GM12878 (cell line): ENCODE measurements around the gene NDUFV1. TPM values are rescaled to one million over a fixed set of nuclear protein-coding genes. Genes with fewer than 3 reads are reported as not detected.

Experiments
- ATAC-seq: fragments of 200-7000 bp; cut with Tn5 transposase; 3 replicates; pipeline ENCODE4 v1.9.1; 2020; ENCODE audit warnings: mild to moderate bottlenecking, moderate library complexity
- BruUV-seq: library from RNA; stranded (reverse); fragments of 400-500 nt; replicated peaks from 2 replicates; lab custom pipeline; 2021; lab: Mats Ljungman, UMichigan
- CTCF ChIA-PET: fragments of 300-600 bp; sonication (Branson Sonifier 250); formaldehyde crosslinking; extraction: SDS; loops from one replicate; lab custom pipeline; 2021; ENCODE audit warnings: inconsistent platforms; lab: Yijun Ruan, JAX
- POLR2A ChIA-PET: fragments of 350-600 bp; formaldehyde crosslinking; extraction: SDS; loops from one replicate; lab custom pipeline; 2021; ENCODE audit warnings: inconsistent platforms; lab: Charles Lee
- RAD21 ChIA-PET: fragments of 300-600 bp; sonication (Branson Sonifier 250); formaldehyde crosslinking; loops from one replicate; lab custom pipeline; 2023; ENCODE audit warnings: antibody characterized with exemption; ENCODE audit not compliant: unreplicated experiment; lab: Charles Lee
- SMC1A ChIA-PET: fragments of 300-600 bp; sonication (Branson Sonifier 250); formaldehyde crosslinking; loops from one replicate; lab custom pipeline; 2023; ENCODE audit not compliant: unreplicated experiment, uncharacterized antibody; lab: Charles Lee
- DNase-seq: peaks from one replicate; pipeline ENCODE4 v3.0.0-alpha.2; 2011; ENCODE audit warnings: low read depth, low spot score
- FAIRE-seq: peaks from 3 replicates; lab custom pipeline; 2011; peaks lifted over from hg19 to GRCh38; lab: Jason Lieb, UNC
- H2AFZ ChIP-seq: 2 replicates; pipeline ENCODE4 v1.6.0; 2011; ENCODE audit warnings: low read depth, low read length, control low read depth; ENCODE audit not compliant: control insufficient read depth
- H3K27ac ChIP-seq: 2 replicates; pipeline ENCODE4 v1.5.1; 2011; ENCODE audit warnings: control low read depth; ENCODE audit not compliant: control insufficient read depth, insufficient read depth
- H3K27me3 ChIP-seq, 2 experiments: replicated peaks in 1 of 2; 2 replicates each; pipeline versions ENCODE4 v1.6.0 to v1.6.1; 2011; ENCODE audit warnings: low read length in 1 of 2; ENCODE audit not compliant: control insufficient read depth in 2 of 2, insufficient read depth in 2 of 2
- H3K36me3 ChIP-seq, 2 experiments: 2 replicates each; pipeline ENCODE4 v1.5.1; 2011; ENCODE audit warnings: low read length in 1 of 2; ENCODE audit not compliant: control insufficient read depth in 2 of 2, insufficient read depth in 2 of 2
- H3K4me1 ChIP-seq: 2 replicates; pipeline ENCODE4 v1.6.1; 2011; ENCODE audit warnings: mild to moderate bottlenecking, low read length, moderate library complexity, mixed read lengths; ENCODE audit not compliant: control insufficient read depth, insufficient read depth
- H3K4me2 ChIP-seq: 2 replicates; pipeline ENCODE4 v1.6.0; 2011; ENCODE audit warnings: control low read depth; ENCODE audit not compliant: control insufficient read depth, insufficient read depth
- H3K4me3 ChIP-seq: fragments of 200-600 bp; sonication (generic); 2 replicates; pipeline ENCODE4 v1.5.1; 2016
- H3K79me2 ChIP-seq: 2 replicates; pipeline ENCODE4 v1.6.0; 2011; ENCODE audit warnings: low read length; ENCODE audit not compliant: control insufficient read depth, insufficient read depth
- H3K9ac ChIP-seq: 2 replicates; pipeline ENCODE4 v1.8.0; 2011; ENCODE audit warnings: low read length, control low read depth, mixed read lengths; ENCODE audit not compliant: control insufficient read depth, insufficient read depth
- H3K9me3 ChIP-seq: replicated peaks from 3 replicates; pipeline ENCODE4 v1.5.1; 2011; ENCODE audit warnings: mild to moderate bottlenecking, low read length; ENCODE audit not compliant: control insufficient read depth, insufficient read depth
- H4K20me1 ChIP-seq: 2 replicates; pipeline ENCODE4 v1.6.0; 2011; ENCODE audit not compliant: control insufficient read depth, insufficient read depth
- ASH2L ChIP-seq: fragments of 300-600, 200-600 bp; sonication (generic); IDR thresholded peaks from 2 replicates; pipeline ENCODE4 v1.6.1; 2017; ENCODE audit warnings: low read depth, mild to moderate bottlenecking, borderline replicate concordance
- BACH1 ChIP-seq: fragments of 450-650 bp; IDR thresholded peaks from 2 replicates; pipeline ENCODE4 v1.6.1; 2017; ENCODE audit warnings: mild to moderate bottlenecking, borderline replicate concordance
- CHD4 ChIP-seq: fragments of 200-600 bp; sonication (generic); IDR thresholded peaks from 2 replicates; pipeline ENCODE4 v1.6.1; 2016; ENCODE audit warnings: mild to moderate bottlenecking
- EED ChIP-seq: sonication (generic); IDR thresholded peaks from 2 replicates; pipeline ENCODE4 v1.6.1; 2016; ENCODE audit warnings: antibody characterized with exemption, low read depth
- GATAD2B ChIP-seq: fragments of 450-650 bp; conservative IDR thresholded peaks from 2 replicates; pipeline ENCODE4 v1.6.1; 2017; ENCODE audit warnings: low read depth, mild to moderate bottlenecking, moderate library complexity
- NR2C1 ChIP-seq: fragments of 450-650 bp; IDR thresholded peaks from 2 replicates; pipeline ENCODE4 v1.6.1; 2017; ENCODE audit warnings: antibody characterized with exemption, mild to moderate bottlenecking, moderate library complexity
- NR2F1 ChIP-seq: fragments of 450-650 bp; conservative IDR thresholded peaks from 2 replicates; pipeline ENCODE4 v1.6.1; 2017; ENCODE audit warnings: mild to moderate bottlenecking
- RAD21 ChIP-seq: IDR thresholded peaks from 2 replicates; pipeline ENCODE4 v1.6.1; 2011; ENCODE audit warnings: mild to moderate bottlenecking, low read depth, low read length, moderate library complexity; ENCODE audit not compliant: insufficient read depth
- RCOR1 ChIP-seq: conservative IDR thresholded peaks from 2 replicates; pipeline ENCODE4 v1.6.1; 2012; ENCODE audit warnings: low read depth, low read length, improper control_type of control experiment
- SMC3 ChIP-seq: IDR thresholded peaks from 2 replicates; pipeline ENCODE4 v1.6.1; 2011; ENCODE audit warnings: low read length, improper control_type of control experiment, borderline replicate concordance
- SP1 ChIP-seq: IDR thresholded peaks from one replicate; pipeline ENCODE4 v1.6.1; 2011; ENCODE audit warnings: low read depth, low read length
- TCF12 ChIP-seq: IDR thresholded peaks from 2 replicates; pipeline ENCODE4 v1.6.1; 2011; ENCODE audit warnings: low read depth, mild to moderate bottlenecking, low read length
- WGBS: methylation state at CpG from one replicate; pipeline ENCODE4 v1.1.6; 2016; ENCODE audit warnings: low lambda C conversion rate; ENCODE audit not compliant: insufficient replicate concordance, insufficient coverage; ENCODE audit errors: missing lambda C conversion rate; 5-methylcytosine and 5-hydroxymethylcytosine counted together
- in situ Hi-C: fragments of 300-500 bp; cut with MboI; formaldehyde crosslinking; loops from 9 replicates; pipeline ENCODE4 v1.14.3; 2018; ENCODE audit warnings: mixed read lengths
- intact Hi-C: fragments of 100-400 bp; cut with micrococcal nuclease; formaldehyde crosslinking; loops from one replicate; pipeline ENCODE4 v1.14.2; 2022; ENCODE audit not compliant: unreplicated experiment
- polyA plus RNA-seq, 11 experiments: library from polyadenylated mRNA; depleted of rRNA in 4 of 11; unstranded in 6 of 11; stranded (reverse) in 5 of 11; fragments of >200 nt; fragmentation: Nextera tagmentation in 4 of 11; fragmentation: Illumina TruSeq in 1 of 11; extraction: Ambion mirVana in 4 of 11; extraction: Trizol in 1 of 11; gene quantifications; 1 replicate in 1 of 11; 2 replicates in 10 of 11; pipeline versions ENCODE4 v1.2.1 to v1.2.3, GENCODE V29; 2011 to 2016; ENCODE audit warnings: inconsistent platforms in 2 of 11, missing spikeins in 2 of 11, low read depth in 1 of 11
- total RNA-seq, 4 experiments: library from RNA; depleted of rRNA in 3 of 4; stranded (reverse); fragments of >200 nt in 3 of 4; fragmentation: Illumina TruSeq in 1 of 4; extraction: Trizol in 1 of 4; gene quantifications; 2 replicates each; pipeline versions ENCODE4 v1.2.1 to v1.2.3, GENCODE V29; 2013 to 2021
- TF ChIP-seq, protein P1 (sequence below): fragments of 450-650 bp; IDR thresholded peaks from 2 replicates; pipeline ENCODE4 v1.6.1; 2016; ENCODE audit warnings: mild to moderate bottlenecking, moderate library complexity, borderline replicate concordance
- TF ChIP-seq, protein P2 (sequence below): fragments of 450-650 bp; IDR thresholded peaks from 2 replicates; pipeline ENCODE4 v1.6.1; 2017; ENCODE audit warnings: low read depth, mild to moderate bottlenecking, moderate library complexity
- TF ChIP-seq, protein P3 (sequence below), 3 experiments: IDR thresholded peaks in 2 of 3; conservative IDR thresholded peaks in 1 of 3; 2 replicates each; pipeline ENCODE4 v1.5.1; 2011; ENCODE audit warnings: low read depth in 3 of 3, low read length in 3 of 3, mild to moderate bottlenecking in 3 of 3, control low read depth in 2 of 3, moderate library complexity in 2 of 3, inconsistent platforms in 1 of 3, mixed read lengths in 1 of 3; ENCODE audit not compliant: control insufficient read depth in 2 of 3, insufficient read depth in 1 of 3; ENCODE audit errors: extremely low read depth in 1 of 3

The NDUFV1 gene
- total and polyA plus RNA-seq, 10 of the 15 experiments (the other 5 are each of a cell fraction or from before 2014, with no cell fraction given): 8.2 to 380 (median 231) TPM

DNA sequence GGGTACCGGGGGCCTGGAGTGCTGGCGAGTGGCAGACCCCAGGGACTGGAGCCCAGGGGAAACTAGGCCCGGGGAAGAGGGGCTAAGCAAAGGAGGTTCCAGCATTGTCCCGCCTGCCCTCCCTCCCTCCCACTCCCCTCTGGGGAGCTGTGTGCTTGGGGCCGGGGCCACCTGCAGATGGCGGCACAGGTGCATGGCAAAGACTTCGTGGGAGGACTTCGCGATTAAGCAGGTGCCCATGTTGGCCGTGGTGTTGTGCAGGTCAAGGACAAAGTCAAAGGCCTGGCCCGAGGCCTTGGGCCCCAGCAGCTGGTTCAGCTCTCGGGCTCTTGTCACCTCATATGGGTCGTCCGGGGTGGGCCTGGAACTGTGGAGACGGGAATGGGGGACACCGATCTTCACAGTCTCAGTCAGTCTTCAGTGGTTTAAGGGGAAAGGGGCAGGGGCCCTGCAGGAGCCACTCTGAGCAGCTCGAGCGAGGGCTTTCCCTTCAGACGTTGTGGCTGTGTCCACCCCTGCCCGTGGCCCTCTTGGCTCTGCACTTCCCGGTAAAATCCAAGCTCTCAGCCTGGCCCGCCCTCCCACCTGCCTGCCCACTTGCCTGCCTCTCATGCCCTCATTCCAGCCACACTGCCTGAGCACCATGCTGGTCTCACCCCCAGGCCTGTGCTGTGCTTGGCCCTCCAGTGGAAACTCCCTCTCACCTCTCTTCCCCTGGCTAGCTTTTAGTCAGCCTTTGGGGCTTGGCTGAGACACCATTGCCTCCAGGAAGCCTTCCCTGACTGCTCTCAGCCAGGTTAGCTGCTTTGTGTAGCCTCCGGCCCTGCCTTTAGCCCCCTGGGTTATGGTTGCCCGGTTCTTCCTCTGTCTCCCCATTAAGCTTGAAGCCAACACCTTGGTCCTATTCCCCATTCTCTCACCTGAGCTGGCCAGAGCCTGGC is 39.1 kb downstream of the NDUFV1 start:
- 57% methylated on average over 23 of the region's 24 CpGs for WGBS
- Histone ChIP-seq H3K4me1 (peaks cover 61% of the 10 kb centered on the region), H3K4me3 (no peak overlapping the region), H3K36me3 (no peaks in the 10 kb centered on the region), H3K27ac (peak overlapping the region; percentile 50), H2AFZ (peak overlapping the region; percentile 41; the same call in 1 of the 2 replicates), H3K4me2 (peak overlapping the region; percentile 58), H3K9me3 (peaks cover 3% of the 10 kb centered on the region; the same call in 2 of the 3 replicates), H4K20me1 (no peaks in the 10 kb centered on the region), H3K27me3 (no peaks in the 10 kb centered on the region), H3K79me2 (no peaks in the 10 kb centered on the region), H3K9ac (no peak overlapping the region)
- no TSS peak for BruUV-seq
- intact Hi-C loops: no loop called here
- in situ Hi-C loops: no loop called here
- ChIA-PET CTCF (interaction anchor here (0.6 to 8.4 kb wide), 10 partner anchors 12 to 282 kb away, joined by 3 to 132 read pairs (median 5); partner anchors contain the start of gene NUDT8), SMC1A (interaction anchor here (1.3 to 6.2 kb wide), 6 partner anchors 10 to 87 kb away, joined by 3 to 69 read pairs (median 4); no protein-coding TSS in a partner anchor), POLR2A (interaction anchor here (0.5 to 1.4 kb wide), 7 partner anchors 10 to 805 kb away, joined by 3 to 9 read pairs (median 3); no protein-coding TSS in a partner anchor), RAD21 (interaction anchor here (1.3 to 5.6 kb wide), 4 partner anchors 14 to 69 kb away, joined by 4 to 49 read pairs (median 12); partner anchors contain the start of genes GSTP1 and NUDT8)
- peak; percentile 23 for FAIRE-seq
- ATAC-seq: peak; percentile 44
- DNase-seq: no peak
- no peak for TF ChIP-seq CHD4
- no peak for TF ChIP-seq GATAD2B
- no peak for TF ChIP-seq ASH2L
- TF ChIP-seq, protein P1, sequence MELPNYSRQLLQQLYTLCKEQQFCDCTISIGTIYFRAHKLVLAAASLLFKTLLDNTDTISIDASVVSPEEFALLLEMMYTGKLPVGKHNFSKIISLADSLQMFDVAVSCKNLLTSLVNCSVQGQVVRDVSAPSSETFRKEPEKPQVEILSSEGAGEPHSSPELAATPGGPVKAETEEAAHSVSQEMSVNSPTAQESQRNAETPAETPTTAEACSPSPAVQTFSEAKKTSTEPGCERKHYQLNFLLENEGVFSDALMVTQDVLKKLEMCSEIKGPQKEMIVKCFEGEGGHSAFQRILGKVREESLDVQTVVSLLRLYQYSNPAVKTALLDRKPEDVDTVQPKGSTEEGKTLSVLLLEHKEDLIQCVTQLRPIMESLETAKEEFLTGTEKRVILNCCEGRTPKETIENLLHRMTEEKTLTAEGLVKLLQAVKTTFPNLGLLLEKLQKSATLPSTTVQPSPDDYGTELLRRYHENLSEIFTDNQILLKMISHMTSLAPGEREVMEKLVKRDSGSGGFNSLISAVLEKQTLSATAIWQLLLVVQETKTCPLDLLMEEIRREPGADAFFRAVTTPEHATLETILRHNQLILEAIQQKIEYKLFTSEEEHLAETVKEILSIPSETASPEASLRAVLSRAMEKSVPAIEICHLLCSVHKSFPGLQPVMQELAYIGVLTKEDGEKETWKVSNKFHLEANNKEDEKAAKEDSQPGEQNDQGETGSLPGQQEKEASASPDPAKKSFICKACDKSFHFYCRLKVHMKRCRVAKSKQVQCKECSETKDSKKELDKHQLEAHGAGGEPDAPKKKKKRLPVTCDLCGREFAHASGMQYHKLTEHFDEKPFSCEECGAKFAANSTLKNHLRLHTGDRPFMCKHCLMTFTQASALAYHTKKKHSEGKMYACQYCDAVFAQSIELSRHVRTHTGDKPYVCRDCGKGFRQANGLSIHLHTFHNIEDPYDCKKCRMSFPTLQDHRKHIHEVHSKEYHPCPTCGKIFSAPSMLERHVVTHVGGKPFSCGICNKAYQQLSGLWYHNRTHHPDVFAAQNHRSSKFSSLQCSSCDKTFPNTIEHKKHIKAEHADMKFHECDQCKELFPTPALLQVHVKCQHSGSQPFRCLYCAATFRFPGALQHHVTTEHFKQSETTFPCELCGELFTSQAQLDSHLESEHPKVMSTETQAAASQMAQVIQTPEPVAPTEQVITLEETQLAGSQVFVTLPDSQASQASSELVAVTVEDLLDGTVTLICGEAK: no peak
- TF ChIP-seq, protein P2, sequence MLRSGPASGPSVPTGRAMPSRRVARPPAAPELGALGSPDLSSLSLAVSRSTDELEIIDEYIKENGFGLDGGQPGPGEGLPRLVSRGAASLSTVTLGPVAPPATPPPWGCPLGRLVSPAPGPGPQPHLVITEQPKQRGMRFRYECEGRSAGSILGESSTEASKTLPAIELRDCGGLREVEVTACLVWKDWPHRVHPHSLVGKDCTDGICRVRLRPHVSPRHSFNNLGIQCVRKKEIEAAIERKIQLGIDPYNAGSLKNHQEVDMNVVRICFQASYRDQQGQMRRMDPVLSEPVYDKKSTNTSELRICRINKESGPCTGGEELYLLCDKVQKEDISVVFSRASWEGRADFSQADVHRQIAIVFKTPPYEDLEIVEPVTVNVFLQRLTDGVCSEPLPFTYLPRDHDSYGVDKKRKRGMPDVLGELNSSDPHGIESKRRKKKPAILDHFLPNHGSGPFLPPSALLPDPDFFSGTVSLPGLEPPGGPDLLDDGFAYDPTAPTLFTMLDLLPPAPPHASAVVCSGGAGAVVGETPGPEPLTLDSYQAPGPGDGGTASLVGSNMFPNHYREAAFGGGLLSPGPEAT: no peak
- TF ChIP-seq RAD21: peak; percentile 64
- TF ChIP-seq RCOR1: no peak
- TF ChIP-seq NR2C1: no peak
- TF ChIP-seq, protein P3, sequence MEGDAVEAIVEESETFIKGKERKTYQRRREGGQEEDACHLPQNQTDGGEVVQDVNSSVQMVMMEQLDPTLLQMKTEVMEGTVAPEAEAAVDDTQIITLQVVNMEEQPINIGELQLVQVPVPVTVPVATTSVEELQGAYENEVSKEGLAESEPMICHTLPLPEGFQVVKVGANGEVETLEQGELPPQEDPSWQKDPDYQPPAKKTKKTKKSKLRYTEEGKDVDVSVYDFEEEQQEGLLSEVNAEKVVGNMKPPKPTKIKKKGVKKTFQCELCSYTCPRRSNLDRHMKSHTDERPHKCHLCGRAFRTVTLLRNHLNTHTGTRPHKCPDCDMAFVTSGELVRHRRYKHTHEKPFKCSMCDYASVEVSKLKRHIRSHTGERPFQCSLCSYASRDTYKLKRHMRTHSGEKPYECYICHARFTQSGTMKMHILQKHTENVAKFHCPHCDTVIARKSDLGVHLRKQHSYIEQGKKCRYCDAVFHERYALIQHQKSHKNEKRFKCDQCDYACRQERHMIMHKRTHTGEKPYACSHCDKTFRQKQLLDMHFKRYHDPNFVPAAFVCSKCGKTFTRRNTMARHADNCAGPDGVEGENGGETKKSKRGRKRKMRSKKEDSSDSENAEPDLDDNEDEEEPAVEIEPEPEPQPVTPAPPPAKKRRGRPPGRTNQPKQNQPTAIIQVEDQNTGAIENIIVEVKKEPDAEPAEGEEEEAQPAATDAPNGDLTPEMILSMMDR (IDR thresholded peaks at IDR 0.05 in 2 of 3, conservative IDR thresholded peaks at IDR 0.05 in 1 of 3; ENCODE audit: control insufficient read depth in 2 of 3, extremely low read depth in 1 of 3, insufficient read depth in 1 of 3, low read depth in 3 of 3, low read length in 3 of 3): peak in 1 of 3 experiments; percentile 30; a peak in 1 of 6 replicates
- no peak for TF ChIP-seq BACH1
- TF ChIP-seq TCF12: no peak
- peak; percentile 19; the same call in 1 of the 2 replicates for TF ChIP-seq SMC3
- TF ChIP-seq NR2F1: no peak
- no peak for TF ChIP-seq EED
- no peak for TF ChIP-seq SP1
